H1 (cell line): Measurements from ENCODE around the gene SLC30A3. TPM values are rescaled to one million over a fixed set of nuclear protein-coding genes. Genes with fewer than 3 reads are reported as not detected.

Source experiments
- POLR2AphosphoS5 ChIP-seq: IDR thresholded peaks from 2 replicates; pipeline ENCODE4 v1.6.1; 2011; ENCODE audit warnings: low read depth, low read length
- RBBP5 ChIP-seq: IDR thresholded peaks from 2 replicates; pipeline ENCODE4 v1.7.1; 2012; ENCODE audit warnings: low read depth, mild to moderate bottlenecking, inconsistent platforms, low read length, moderate library complexity, borderline replicate concordance
- SIN3A ChIP-seq, 2 experiments: IDR thresholded peaks in 1 of 2; conservative IDR thresholded peaks in 1 of 2; 2 replicates each; pipeline ENCODE4 v1.6.1; 2011 to 2012; ENCODE audit warnings: low read length in 2 of 2, improper control_type of control experiment in 1 of 2, low read depth in 1 of 2, mild to moderate bottlenecking in 1 of 2
- polyA plus RNA-seq, 7 experiments: library from polyadenylated mRNA; depleted of rRNA in 3 of 7; stranded (reverse) in 5 of 7; unstranded in 2 of 7; fragments of >200 nt in 5 of 7; fragments of 200-250 nt in 2 of 7; gene quantifications; 1 replicate in 5 of 7; 2 replicates in 1 of 7; 4 replicates in 1 of 7; pipeline versions ENCODE4 v1.2.1 to v1.2.3, GENCODE V29; 2011 to 2013; ENCODE audit warnings: missing spikeins in 2 of 7, mixed read lengths in 2 of 7
- total RNA-seq: library from RNA; stranded (reverse); fragmentation: NEBNext Ultra II Directional; extraction: Animal tissue kit (Norgen Biotek cat#: 25700); gene quantifications from 2 replicates; pipeline ENCODE4 v1.2.1, GENCODE V29; 2021

The SLC30A3 gene
- total and polyA plus RNA-seq, 2 of the 8 experiments (the other 6 are each of a cell fraction or from before 2014, with no cell fraction given): 15.2 to 30.7 TPM

GRCh38 chr2:27211241-27211942 is 51.5 kb downstream of the SLC30A3 start (continued):
- TF ChIP-seq RBBP5 (peak; percentile 0; the same call in 1 of the 2 replicates), POLR2AphosphoS5 (peak; percentile 51; the same call in 1 of the 2 replicates), SIN3A (conservative IDR thresholded peaks at IDR 0.05 in 1 of 2, IDR thresholded peaks at IDR 0.05 in 1 of 2; ENCODE audit: low read depth in 1 of 2, low read length in 2 of 2) (peak in 1 of 2 experiments; percentile 26; a peak in 1 of 4 replicates)
